HG03469 (cell line): Measurements from ENCODE around the gene TXK.

ENCODE experiments used
- ATAC-seq: cut with Tn5 transposase; IDR thresholded peaks from one replicate; pipeline ENCODE4 v1.9.1; 2021; ENCODE audit warnings: mild to moderate bottlenecking, moderate library complexity, moderate number of reproducible peaks; ENCODE audit not compliant: unreplicated experiment

Gene TXK

GRCh38 chr4:48108309-48109073 is 25.6 kb downstream of the TXK start:
- ATAC-seq, result no peak

GRCh38 chr4:48105230-48105629 is 28.8 kb downstream of the TXK start:
- no peak for ATAC-seq

GRCh38 chr4:48103483-48104139 is 30.4 kb downstream of the TXK start:
- ATAC-seq, result peak; percentile 66

- ATAC-seq, result no peak
Observed at GRCh38 chr4:48102303-48102702, 31.7 kb downstream of the TXK start.

GRCh38 chr4:48100256-48100655 is 33.8 kb downstream of the TXK start:
- ATAC-seq, result no peak

GRCh38 chr4:48095441-48095840 is 38.6 kb downstream of the TXK start:
- ATAC-seq, result no peak

- ATAC-seq, result no peak
Observed at GRCh38 chr4:48093991-48094416, 40.0 kb downstream of the TXK start.

- ATAC-seq, result no peak
Observed at GRCh38 chr4:48090621-48091020, 43.4 kb downstream of the TXK start.

GRCh38 chr4:48085821-48086589 is 48.0 kb downstream of the TXK start:
- no peak for ATAC-seq

GRCh38 chr4:48082956-48083355 is 51.1 kb downstream of the TXK start:
- no peak for ATAC-seq

- no peak for ATAC-seq
Observed at GRCh38 chr4:48081196-48081595, 52.9 kb downstream of the TXK start.

GRCh38 chr4:48079972-48080391 is 54.1 kb downstream of the TXK start:
- ATAC-seq, result no peak

- ATAC-seq, result no peak
Observed at GRCh38 chr4:48078862-48079655, 55.0 kb downstream of the TXK start.

- no peak for ATAC-seq
Observed at GRCh38 chr4:48078425-48078824, 55.6 kb downstream of the TXK start.

- ATAC-seq, result no peak
Observed at GRCh38 chr4:48074657-48075056, 59.4 kb downstream of the TXK start.

GRCh38 chr4:48073567-48074103 is 60.4 kb downstream of the TXK start:
- no peak for ATAC-seq

GRCh38 chr4:48071191-48071590 is 62.9 kb downstream of the TXK start:
- ATAC-seq, result no peak

GRCh38 chr4:48069026-48069425 is 65.0 kb downstream of the TXK start:
- no peak for ATAC-seq

GRCh38 chr4:48068182-48068581 is 65.9 kb downstream of the TXK start:
- ATAC-seq, result no peak

GRCh38 chr4:48067536-48067935 is 66.5 kb downstream of the TXK start:
- no peak for ATAC-seq
